Subcutaneous adipose tissue (tissue), 4 donors: ENCODE measurements around the gene PTPRN2. TPM values are rescaled to one million over a fixed set of nuclear protein-coding genes. Genes with fewer than 3 reads are reported as not detected.

Experiments used
- CTCF ChIP-seq: fragments of 450-650 bp; IDR thresholded peaks from one replicate; pipeline ENCODE4 v1.5.1; 2016; ENCODE audit warnings: low read depth, mild to moderate bottlenecking, control low read depth, antibody characterized with exemption, moderate library complexity
- total RNA-seq, 4 donors: library from RNA; depleted of rRNA; stranded (reverse); fragments of >200 nt; gene quantifications; one replicate each; pipeline ENCODE4 v1.1.0, GENCODE V29; 2016

Gene PTPRN2
- total RNA-seq, 4 donors from 2014 or later, result 2.0 to 4.6 (median 3.7) TPM

- no peak for TF ChIP-seq CTCF
These were observed 192.3 kb downstream of the PTPRN2 start for GRCh38 chr7:158395349-158395748.

GRCh38 chr7:158394936-158395335 lies 192.7 kb downstream of the PTPRN2 start:
- TF ChIP-seq CTCF, result no peak

GRCh38 chr7:158393926-158394625 lies 193.5 kb downstream of the PTPRN2 start:
- no peak for TF ChIP-seq CTCF

- no peak for TF ChIP-seq CTCF
These were observed 195.4 kb downstream of the PTPRN2 start for GRCh38 chr7:158392251-158392650.

GRCh38 chr7:158391541-158391940 lies 196.1 kb downstream of the PTPRN2 start:
- TF ChIP-seq CTCF, result no peak

- TF ChIP-seq CTCF, result no peak
These were observed 196.5 kb downstream of the PTPRN2 start for GRCh38 chr7:158391141-158391540.

GRCh38 chr7:158390460-158390859 lies 197.2 kb downstream of the PTPRN2 start:
- TF ChIP-seq CTCF, result no peak
